GM19193 (cell line): ENCODE results near the gene KIF16B.

Source experiments
- POLR2A ChIP-seq: IDR thresholded peaks from 4 replicates; pipeline ENCODE4 v1.6.1; 2011; ENCODE audit not compliant: insufficient read depth, insufficient read length; ENCODE audit errors: extremely low read depth

KIF16B gene

GRCh38 chr20:16337707-16338106, 235.5 kb downstream of the KIF16B start:
- no peak for TF ChIP-seq POLR2A

- no peak for TF ChIP-seq POLR2A
Measured at GRCh38 chr20:16327606-16328005, 245.6 kb downstream of the KIF16B start.

GRCh38 chr20:16321291-16321690, 252.0 kb downstream of the KIF16B start:
- no peak for TF ChIP-seq POLR2A

GRCh38 chr20:16317445-16318362, 255.5 kb downstream of the KIF16B start:
- TF ChIP-seq POLR2A: no peak

- TF ChIP-seq POLR2A: no peak
Measured at GRCh38 chr20:16316513-16316912, 256.7 kb downstream of the KIF16B start.

GRCh38 chr20:16314748-16315159, 258.5 kb downstream of the KIF16B start:
- TF ChIP-seq POLR2A: no peak

- no peak for TF ChIP-seq POLR2A
Measured at GRCh38 chr20:16314320-16314719, 258.9 kb downstream of the KIF16B start.

GRCh38 chr20:16313917-16314316, 259.3 kb downstream of the KIF16B start:
- no peak for TF ChIP-seq POLR2A

- TF ChIP-seq POLR2A: no peak
Measured at GRCh38 chr20:16312998-16313397, 260.2 kb downstream of the KIF16B start.

GRCh38 chr20:16311756-16312155, 261.5 kb downstream of the KIF16B start:
- TF ChIP-seq POLR2A: no peak

- no peak for TF ChIP-seq POLR2A
Measured at GRCh38 chr20:16308754-16309153, 264.5 kb downstream of the KIF16B start.

GRCh38 chr20:16302818-16303217, 270.4 kb downstream of the KIF16B start:
- TF ChIP-seq POLR2A: no peak

- no peak for TF ChIP-seq POLR2A
Measured at GRCh38 chr20:16301986-16302385, 271.3 kb downstream of the KIF16B start.

GRCh38 chr20:16299897-16300296, 273.4 kb downstream of the KIF16B start:
- TF ChIP-seq POLR2A: no peak

- TF ChIP-seq POLR2A: no peak
Measured at GRCh38 chr20:16296931-16297330, 276.3 kb downstream of the KIF16B start.

GRCh38 chr20:16295534-16295933, 277.7 kb downstream of the KIF16B start:
- no peak for TF ChIP-seq POLR2A
